ENCODE results near the gene MRPL36. TPM values are rescaled to one million over a fixed set of nuclear protein-coding genes. Genes with fewer than 3 reads are reported as not detected.

MRPL36 gene
- total RNA-seq, 1 donor from 2014 or later = 21.4 TPM

DNA sequence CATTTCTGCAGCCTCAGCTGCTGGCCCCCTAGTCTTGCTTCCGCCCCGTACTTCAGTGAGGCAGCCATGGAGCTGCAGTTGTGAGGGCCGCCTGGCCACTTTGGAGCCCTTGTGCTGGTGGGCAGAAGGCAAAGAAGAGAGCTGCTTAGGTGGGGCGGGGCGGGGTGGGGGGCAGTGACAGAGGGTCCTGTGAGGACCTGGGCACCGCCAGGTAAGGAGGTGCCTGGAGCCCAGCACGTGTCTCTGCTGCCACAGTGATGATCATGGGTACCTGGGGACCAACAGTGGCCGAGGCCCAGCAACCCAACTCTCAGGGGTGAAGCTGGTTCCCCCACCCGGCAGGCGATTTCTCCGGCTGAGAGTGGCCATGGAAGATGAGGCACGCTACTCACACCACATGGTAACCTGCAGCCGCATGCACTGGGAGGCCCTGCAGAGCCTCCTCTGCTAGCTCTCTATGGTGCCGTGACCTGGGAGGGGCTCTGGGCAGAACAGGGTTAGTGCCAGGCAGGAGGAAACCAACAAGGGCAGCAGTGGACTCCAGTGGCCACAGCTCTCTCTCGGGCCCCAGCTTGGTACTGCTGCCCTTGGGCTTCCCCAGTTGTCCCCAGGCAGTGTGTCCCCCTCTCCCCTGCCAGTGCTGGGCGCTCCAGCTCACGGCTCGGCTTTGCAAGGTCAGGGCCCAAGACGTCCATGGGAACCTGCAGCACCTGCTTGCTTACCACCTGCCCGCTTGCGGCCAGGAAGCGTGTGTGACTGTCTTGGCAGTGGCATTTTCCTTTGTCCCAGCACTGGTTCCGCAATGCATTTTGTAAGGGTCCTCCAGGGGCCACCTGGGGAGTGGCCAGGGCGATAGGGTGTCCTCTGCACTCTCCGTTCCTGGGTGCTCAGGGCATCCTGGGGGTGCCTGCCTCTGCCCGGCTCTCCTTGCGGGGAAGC is 25.5 kb upstream of the MRPL36 start:
- Histone ChIP-seq H3K27me3 (no peaks in the 10 kb centered on the region), H3K9me3 (no peaks in the 10 kb centered on the region), H3K36me3 (peaks cover 10 to 42% of the 10 kb centered on the region in 2 donors), H3K4me1 (no peaks in the 10 kb centered on the region), H3K4me3 (no peak overlapping the region), H3K27ac (no peak overlapping the region)
- intact Hi-C loops (cut with DNase I) = no loop called here
- DNase-seq (ENCODE audit: low spot score in 2 of 2) = no peak
- TF ChIP-seq, protein P1, sequence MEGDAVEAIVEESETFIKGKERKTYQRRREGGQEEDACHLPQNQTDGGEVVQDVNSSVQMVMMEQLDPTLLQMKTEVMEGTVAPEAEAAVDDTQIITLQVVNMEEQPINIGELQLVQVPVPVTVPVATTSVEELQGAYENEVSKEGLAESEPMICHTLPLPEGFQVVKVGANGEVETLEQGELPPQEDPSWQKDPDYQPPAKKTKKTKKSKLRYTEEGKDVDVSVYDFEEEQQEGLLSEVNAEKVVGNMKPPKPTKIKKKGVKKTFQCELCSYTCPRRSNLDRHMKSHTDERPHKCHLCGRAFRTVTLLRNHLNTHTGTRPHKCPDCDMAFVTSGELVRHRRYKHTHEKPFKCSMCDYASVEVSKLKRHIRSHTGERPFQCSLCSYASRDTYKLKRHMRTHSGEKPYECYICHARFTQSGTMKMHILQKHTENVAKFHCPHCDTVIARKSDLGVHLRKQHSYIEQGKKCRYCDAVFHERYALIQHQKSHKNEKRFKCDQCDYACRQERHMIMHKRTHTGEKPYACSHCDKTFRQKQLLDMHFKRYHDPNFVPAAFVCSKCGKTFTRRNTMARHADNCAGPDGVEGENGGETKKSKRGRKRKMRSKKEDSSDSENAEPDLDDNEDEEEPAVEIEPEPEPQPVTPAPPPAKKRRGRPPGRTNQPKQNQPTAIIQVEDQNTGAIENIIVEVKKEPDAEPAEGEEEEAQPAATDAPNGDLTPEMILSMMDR (IDR thresholded peaks at IDR 0.05) = no peak

DNA sequence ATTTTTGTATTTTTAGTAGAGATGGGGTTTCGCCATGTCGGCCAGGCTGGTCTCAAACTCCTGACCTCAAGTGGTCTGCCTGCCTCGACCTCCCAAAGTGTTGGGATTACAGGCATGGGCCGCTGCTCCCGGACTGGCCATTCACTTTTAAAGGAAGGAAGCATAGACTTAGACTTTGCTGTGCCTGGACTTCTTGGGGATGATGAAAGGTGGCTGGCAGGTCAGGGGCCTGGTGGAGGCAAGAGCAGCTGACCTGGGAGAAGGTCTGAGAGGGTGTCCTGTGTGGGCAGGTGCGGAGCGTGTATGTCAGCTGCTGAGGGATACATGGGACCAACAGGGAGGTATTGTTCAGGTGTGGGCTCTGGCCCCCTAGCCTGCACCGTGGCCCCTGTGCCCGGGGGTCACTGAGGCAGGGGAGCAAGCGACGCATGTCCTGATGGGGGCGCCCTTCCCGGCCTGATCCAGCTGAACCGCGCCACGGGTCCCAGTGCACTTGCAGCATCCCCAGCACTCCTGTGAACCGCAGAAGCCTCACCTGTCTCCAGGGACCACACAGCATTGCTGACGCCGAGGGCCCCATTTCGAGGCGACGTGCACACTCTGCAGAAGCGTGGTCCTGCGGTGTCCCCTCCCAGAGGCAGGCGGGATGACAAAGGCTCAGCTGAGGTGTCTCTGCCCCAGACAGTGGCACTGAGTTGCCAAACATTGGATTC is 24.6 kb upstream of the MRPL36 start:
- no peak overlapping the region for H3K27ac ChIP-seq
- no peaks in the 10 kb centered on the region for H3K27me3 ChIP-seq
- H3K9me3 ChIP-seq = no peaks in the 10 kb centered on the region
- H3K36me3 ChIP-seq = peaks cover 10 to 39% of the 10 kb centered on the region in 2 donors
- intact Hi-C loops (cut with DNase I) = no loop called here
- TF ChIP-seq, protein P1 (IDR thresholded peaks at IDR 0.05) = no peak
- DNase-seq (ENCODE audit: low spot score in 2 of 2) = no peak
- no peak overlapping the region for H3K4me3 ChIP-seq
- no peaks in the 10 kb centered on the region for H3K4me1 ChIP-seq

DNA sequence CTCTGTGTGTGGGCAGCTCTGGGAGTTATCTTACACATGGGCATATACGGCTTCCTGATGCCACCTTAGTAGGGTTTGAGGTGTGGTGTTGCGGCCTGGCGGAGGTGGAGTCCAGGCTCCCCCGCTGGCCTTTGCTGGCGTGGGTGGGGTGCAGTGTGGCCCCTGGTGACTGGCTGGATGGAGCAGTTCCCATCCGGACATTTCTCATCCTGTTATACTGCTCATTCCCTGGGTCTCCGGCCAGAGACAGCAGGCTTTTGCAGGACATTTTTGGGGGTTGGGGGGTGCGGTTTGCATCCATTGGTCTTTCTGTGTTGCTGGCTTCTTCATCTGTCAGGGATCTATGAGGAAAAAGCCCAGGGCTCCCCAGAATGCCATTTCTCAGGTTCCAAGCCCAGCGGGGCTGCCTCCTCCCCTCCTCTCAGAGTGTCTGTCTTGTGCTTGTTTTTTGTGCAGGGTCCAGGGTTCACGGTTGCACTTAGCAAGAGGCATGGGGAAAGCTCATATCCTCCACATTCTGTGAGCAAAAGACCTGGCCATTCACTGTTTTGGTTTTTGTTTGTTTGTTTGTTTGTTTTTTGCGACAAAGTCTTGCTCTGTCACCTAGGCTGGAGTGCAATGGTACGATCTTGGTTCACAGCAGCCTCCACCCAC is 23.9 kb upstream of the MRPL36 start:
- Histone ChIP-seq H3K4me3 (no peak overlapping the region), H3K9me3 (no peaks in the 10 kb centered on the region), H3K27ac (no peak overlapping the region), H3K27me3 (no peaks in the 10 kb centered on the region), H3K4me1 (no peaks in the 10 kb centered on the region), H3K36me3 (peaks cover 16 to 44% of the 10 kb centered on the region in 2 donors)
- intact Hi-C loops (cut with DNase I) = no loop called here
- no peak for DNase-seq (ENCODE audit: low spot score in 2 of 2)
- TF ChIP-seq, protein P1 (IDR thresholded peaks at IDR 0.05) = no peak

DNA sequence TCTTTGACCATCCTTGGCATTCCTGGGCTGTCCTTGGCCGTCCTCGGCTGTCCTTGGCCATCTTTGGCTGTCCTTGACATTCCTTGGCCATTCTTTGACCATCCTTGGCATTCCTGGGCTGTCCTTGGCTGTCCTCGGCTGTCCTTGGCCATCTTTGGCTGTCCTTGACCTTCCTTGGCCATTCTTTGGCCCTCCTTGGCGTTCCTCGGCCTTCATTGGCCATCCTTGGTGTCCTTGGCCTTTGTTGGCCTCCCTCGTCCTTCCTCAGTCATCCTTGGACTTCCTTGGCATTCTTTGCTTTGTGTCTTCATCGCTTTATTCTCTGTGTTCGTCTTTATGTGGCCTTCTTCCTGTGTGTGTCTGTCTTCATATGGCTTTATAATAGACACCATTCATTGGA is 22.2 kb upstream of the MRPL36 start:
- DNase-seq (ENCODE audit: low spot score in 2 of 2) = no peak
- Histone ChIP-seq H3K9me3 (no peaks in the 10 kb centered on the region), H3K27ac (no peak overlapping the region), H3K4me1 (no peaks in the 10 kb centered on the region), H3K27me3 (no peaks in the 10 kb centered on the region), H3K36me3 (peaks cover 29 to 61% of the 10 kb centered on the region in 2 donors), H3K4me3 (no peak overlapping the region)
- intact Hi-C loops (cut with DNase I) = no loop called here
- TF ChIP-seq, protein P1 (IDR thresholded peaks at IDR 0.05) = no peak

DNA sequence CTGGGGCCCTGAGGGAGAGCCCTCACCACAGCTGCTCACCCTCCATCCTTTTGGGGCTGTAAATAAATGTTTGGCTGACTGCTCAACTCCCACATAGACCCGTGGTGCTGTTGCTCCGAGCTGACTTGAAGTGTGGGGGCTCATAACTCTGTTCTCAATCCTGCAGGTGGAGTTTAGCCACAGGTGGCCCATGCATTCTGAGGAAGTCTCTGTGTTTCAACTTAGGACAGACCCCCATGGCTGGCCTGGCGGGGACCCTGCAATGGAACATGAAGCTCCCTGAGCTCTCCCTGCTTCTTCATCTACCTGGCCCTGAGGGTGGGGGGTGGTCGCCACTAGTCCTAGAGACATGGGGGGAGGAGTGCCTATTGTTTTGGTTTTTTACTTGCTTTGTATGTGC is 21.3 kb upstream of the MRPL36 start:
- H3K4me3 ChIP-seq = no peak overlapping the region
- H3K4me1 ChIP-seq = no peaks in the 10 kb centered on the region
- no peak overlapping the region for H3K27ac ChIP-seq
- H3K27me3 ChIP-seq = no peaks in the 10 kb centered on the region
- no peak for DNase-seq (ENCODE audit: low spot score in 2 of 2)
- intact Hi-C loops (cut with DNase I) = no loop called here
- peaks cover 37 to 67% of the 10 kb centered on the region in 2 donors for H3K36me3 ChIP-seq
- TF ChIP-seq, protein P1 (IDR thresholded peaks at IDR 0.05) = no peak
- no peaks in the 10 kb centered on the region for H3K9me3 ChIP-seq

Data from ascending aorta (tissue), 2 donors.